Hepatocyte (in vitro differentiated cells): ENCODE results near the gene HOXD11. TPM values are rescaled to one million over a fixed set of nuclear protein-coding genes. Genes with fewer than 3 reads are reported as not detected.
A peak's percentile ranks its signal among the peaks of the same experiment; 100 is the strongest.

Experiments used
- DNase-seq: peaks from one replicate; pipeline ENCODE4 v3.0.0-alpha.2; 2016; ENCODE audit warnings: low spot score
- H2AFZ ChIP-seq: fragments of 200-600 bp; sonication (generic); 2 replicates; pipeline ENCODE4 v1.6.0; 2016; ENCODE audit warnings: antibody characterized with exemption, mild to moderate bottlenecking
- H3K27ac ChIP-seq: fragments of 200-600 bp; sonication (generic); 2 replicates; pipeline ENCODE4 v1.5.1; 2016; ENCODE audit warnings: mild to moderate bottlenecking
- H3K27me3 ChIP-seq: fragments of 200-600 bp; sonication (generic); 2 replicates; pipeline ENCODE4 v1.6.1; 2016
- H3K36me3 ChIP-seq: fragments of 200-600 bp; sonication (generic); replicated peaks from 2 replicates; pipeline ENCODE4 v1.5.1; 2016; ENCODE audit warnings: low read depth; ENCODE audit not compliant: insufficient read depth
- H3K4me1 ChIP-seq: fragments of 200-600 bp; sonication (generic); 2 replicates; pipeline ENCODE4 v1.5.1; 2016; ENCODE audit warnings: mild to moderate bottlenecking, moderate library complexity; ENCODE audit not compliant: insufficient read depth
- H3K4me2 ChIP-seq: fragments of 200-600 bp; sonication (generic); 2 replicates; pipeline ENCODE4 v1.6.0; 2016
- H3K4me3 ChIP-seq: fragments of 200-600 bp; sonication (generic); 2 replicates; pipeline ENCODE4 v1.5.1; 2016; ENCODE audit warnings: mild to moderate bottlenecking
- H3K79me2 ChIP-seq: fragments of 200-600 bp; sonication (generic); 2 replicates; pipeline ENCODE4 v1.6.0; 2017; ENCODE audit warnings: mild to moderate bottlenecking
- H3K9me2 ChIP-seq: fragments of 200-600 bp; sonication (generic); replicated peaks from 2 replicates; pipeline ENCODE4 v1.6.0; 2017; ENCODE audit warnings: mild to moderate bottlenecking; ENCODE audit not compliant: insufficient read depth
- H3K9me3 ChIP-seq: fragments of 200-600 bp; sonication (generic); 2 replicates; pipeline ENCODE4 v1.5.1; 2016; ENCODE audit warnings: low read depth, mild to moderate bottlenecking
- H4K20me1 ChIP-seq: fragments of 200-600 bp; sonication (generic); 2 replicates; pipeline ENCODE4 v1.6.0; 2016; ENCODE audit warnings: mild to moderate bottlenecking; ENCODE audit not compliant: insufficient read depth, poor library complexity, severe bottlenecking
- EZH2 ChIP-seq: fragments of 200-600 bp; sonication (generic); IDR thresholded peaks from 2 replicates; pipeline ENCODE4 v1.6.1; 2016; ENCODE audit warnings: antibody characterized with exemption, mild to moderate bottlenecking, borderline replicate concordance
- EZH2phosphoT487 ChIP-seq: fragments of 200-600 bp; sonication (generic); IDR thresholded peaks from one replicate; pipeline ENCODE4 v1.6.1; 2018; ENCODE audit warnings: antibody characterized with exemption, mild to moderate bottlenecking, low read depth, moderate library complexity; ENCODE audit not compliant: unreplicated experiment, severe bottlenecking
- WGBS: methylation state at CpG from one replicate; pipeline ENCODE4 v1.1.6; 2016; ENCODE audit warnings: low lambda C conversion rate; ENCODE audit errors: missing lambda C conversion rate; 5-methylcytosine and 5-hydroxymethylcytosine counted together
- microRNA counts: library from miRNA; unstranded; fragments of <30 nt; microRNA quantifications from one replicate; lab custom pipeline; 2017
- microRNA-seq: library from miRNA; unstranded; fragments of <30 nt; microRNA quantifications from one replicate; pipeline ENCODE4, GENCODE V29; 2017
- polyA plus RNA-seq: library from polyadenylated mRNA; unstranded; fragments of >200 nt; fragmentation: Nextera tagmentation; extraction: Ambion mirVana; gene quantifications from 2 replicates; pipeline ENCODE4 v1.2.1, GENCODE V29; 2016
- small RNA-seq: library from RNA; depleted of rRNA; stranded (forward); fragments of <200 nt; gene quantifications from one replicate; pipeline ENCODE3, GENCODE V24; 2014
- total RNA-seq: library from RNA; depleted of rRNA; stranded (reverse); fragments of >200 nt; gene quantifications from 2 replicates; pipeline ENCODE4 v1.2.3, GENCODE V29; 2014
- TF ChIP-seq, protein P1 (sequence below): fragments of 200-600 bp; sonication (generic); IDR thresholded peaks from 2 replicates; pipeline ENCODE4 v1.5.1; 2016; ENCODE audit warnings: antibody characterized with exemption, mild to moderate bottlenecking; ENCODE audit not compliant: poor library complexity

The HOXD11 gene
- total and polyA plus RNA-seq, 2 experiments from 2014 or later: 6.3 to 9.9 TPM

DNA sequence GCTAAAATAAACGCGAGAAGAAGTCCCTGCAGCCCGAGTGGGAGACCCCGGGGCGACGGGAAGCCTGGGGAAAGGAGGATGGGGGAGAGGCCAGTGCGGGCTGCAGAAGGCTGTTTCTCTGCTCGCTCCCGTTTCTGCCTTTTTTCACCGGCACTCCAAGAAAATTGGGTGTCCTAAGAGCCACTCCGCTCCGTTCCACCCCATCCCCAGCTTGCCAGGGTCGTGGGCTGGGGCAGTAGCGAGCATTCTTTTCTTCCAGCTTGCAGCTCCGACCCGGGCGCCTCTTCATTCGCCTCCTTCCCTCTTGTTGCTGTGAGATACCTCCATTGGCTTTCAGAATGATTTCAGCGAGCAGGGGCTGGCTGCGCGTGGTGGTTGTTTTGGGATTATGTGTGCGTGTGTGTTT lies 51.1 kb downstream of the HOXD11 start:
- Histone ChIP-seq H2AFZ (peak overlapping the region; percentile 35), H3K9me3 (no peaks in the 10 kb centered on the region), H3K27ac (no peak overlapping the region), H3K9me2 (no peaks in the 10 kb centered on the region), H3K36me3 (no peaks in the 10 kb centered on the region), H3K4me2 (peak overlapping the region; percentile 68), H3K4me3 (no peak overlapping the region), H4K20me1 (no peaks in the 10 kb centered on the region), H3K4me1 (peaks cover 23% of the 10 kb centered on the region), H3K27me3 (peaks cover 100% of the 10 kb centered on the region), H3K79me2 (no peaks in the 10 kb centered on the region)
- WGBS: 2% methylated on average over 22 of the region's 22 CpGs
- DNase-seq: no peak
- TF ChIP-seq EZH2phosphoT487: peak; percentile 92
- TF ChIP-seq, protein P1, sequence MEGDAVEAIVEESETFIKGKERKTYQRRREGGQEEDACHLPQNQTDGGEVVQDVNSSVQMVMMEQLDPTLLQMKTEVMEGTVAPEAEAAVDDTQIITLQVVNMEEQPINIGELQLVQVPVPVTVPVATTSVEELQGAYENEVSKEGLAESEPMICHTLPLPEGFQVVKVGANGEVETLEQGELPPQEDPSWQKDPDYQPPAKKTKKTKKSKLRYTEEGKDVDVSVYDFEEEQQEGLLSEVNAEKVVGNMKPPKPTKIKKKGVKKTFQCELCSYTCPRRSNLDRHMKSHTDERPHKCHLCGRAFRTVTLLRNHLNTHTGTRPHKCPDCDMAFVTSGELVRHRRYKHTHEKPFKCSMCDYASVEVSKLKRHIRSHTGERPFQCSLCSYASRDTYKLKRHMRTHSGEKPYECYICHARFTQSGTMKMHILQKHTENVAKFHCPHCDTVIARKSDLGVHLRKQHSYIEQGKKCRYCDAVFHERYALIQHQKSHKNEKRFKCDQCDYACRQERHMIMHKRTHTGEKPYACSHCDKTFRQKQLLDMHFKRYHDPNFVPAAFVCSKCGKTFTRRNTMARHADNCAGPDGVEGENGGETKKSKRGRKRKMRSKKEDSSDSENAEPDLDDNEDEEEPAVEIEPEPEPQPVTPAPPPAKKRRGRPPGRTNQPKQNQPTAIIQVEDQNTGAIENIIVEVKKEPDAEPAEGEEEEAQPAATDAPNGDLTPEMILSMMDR: no peak
- TF ChIP-seq EZH2: no peak

DNA sequence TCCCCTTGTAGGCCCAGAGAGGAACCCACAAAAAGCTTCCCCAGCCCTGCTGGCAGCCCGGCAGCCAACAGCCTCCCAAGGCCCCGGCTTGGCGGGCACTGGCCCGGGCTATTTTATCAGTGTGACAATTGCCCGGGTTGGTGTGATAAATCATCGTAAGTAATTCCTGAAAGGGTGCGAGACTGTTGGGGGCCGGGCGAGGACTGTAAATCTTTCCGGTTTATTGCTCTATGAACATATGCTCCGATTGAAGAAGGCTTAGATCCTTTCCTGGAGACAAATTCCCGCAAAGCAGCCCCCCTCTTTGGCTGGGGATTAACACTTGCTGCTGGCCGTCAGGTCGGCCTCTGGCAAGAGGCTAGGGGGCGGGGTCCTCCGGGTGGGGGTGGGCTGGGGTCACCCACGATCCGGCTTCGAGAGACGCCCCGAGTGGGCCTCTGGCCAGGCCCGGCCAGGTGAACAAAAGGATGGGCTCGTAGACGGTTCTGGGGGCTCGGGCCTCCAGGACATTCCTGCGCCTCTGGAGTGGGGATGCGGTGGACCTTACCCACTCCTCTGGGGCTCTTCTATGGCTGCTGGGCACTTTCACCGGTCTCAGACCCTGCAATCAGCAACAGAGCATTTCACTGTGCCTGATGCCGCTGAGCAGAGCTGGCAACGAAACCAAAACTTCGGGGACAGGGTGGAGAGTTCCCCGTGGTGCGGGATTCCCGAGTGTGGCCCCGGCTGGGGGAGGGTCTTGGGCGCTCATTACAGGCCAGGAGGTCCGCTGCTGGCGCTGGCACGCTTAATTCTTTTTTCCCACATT lies 52.0 kb downstream of the HOXD11 start:
- Histone ChIP-seq H3K27ac (no peak overlapping the region), H3K4me1 (peaks cover 23% of the 10 kb centered on the region), H2AFZ (no peak overlapping the region), H3K4me3 (no peak overlapping the region), H3K79me2 (no peaks in the 10 kb centered on the region), H3K27me3 (peaks cover 100% of the 10 kb centered on the region), H3K4me2 (peak overlapping the region; percentile 69), H3K9me2 (no peaks in the 10 kb centered on the region), H3K36me3 (no peaks in the 10 kb centered on the region), H3K9me3 (no peaks in the 10 kb centered on the region), H4K20me1 (no peaks in the 10 kb centered on the region)
- DNase-seq: no peak
- WGBS: 5% methylated on average over 33 of the region's 39 CpGs
- TF ChIP-seq EZH2phosphoT487 (no peak), EZH2 (peak; percentile 92)
- TF ChIP-seq, protein P1: no peak

MicroRNA genes within 50 kb of the gene (microRNA counts, 767-probe panel; counts per million panel counts)
- not detected for microRNA hsa-miR-10b-5p (lab: Ali Mortazavi, UCI)

Small RNAs within 50 kb of the gene (microRNA-seq; reads per million reads assigned to microRNA genes)
- 2,080 reads per million, percentile 84 among the genes with 10 or more reads in this experiment for gene MIR10B

Small RNAs within 50 kb of the gene (small RNA-seq; reads per million reads assigned to genes)
- 9,548 reads per million, percentile 100 among the genes with 10 or more reads in this experiment for gene MIR10B

Other genes with a start within 250 kb of the HOXD11 start
- gene LNPK, start 105.0 kb upstream of the HOXD11 start, total RNA-seq: 48.5 and 49.2 TPM in 2 replicates
- gene LNPK, start 105.0 kb upstream of the HOXD11 start, polyA plus RNA-seq: 11.7 and 15.4 TPM in 2 replicates
- 3.5 and 3.7 TPM in 2 replicates for gene EVX2, start 23.3 kb upstream of the HOXD11 start, total RNA-seq
- 1.3 and 1.7 TPM in 2 replicates for gene EVX2, start 23.3 kb upstream of the HOXD11 start, polyA plus RNA-seq
- gene HOXD13, start 14.6 kb upstream of the HOXD11 start, total RNA-seq: 33.9 and 37.2 TPM in 2 replicates
- gene HOXD13, start 14.6 kb upstream of the HOXD11 start, polyA plus RNA-seq: 19.3 and 24.7 TPM in 2 replicates
- gene HOXD12, start 7.5 kb upstream of the HOXD11 start, total RNA-seq: 17.9 and 29.0 TPM in 2 replicates
- 3.1 and 3.3 TPM in 2 replicates for gene HOXD12, start 7.5 kb upstream of the HOXD11 start, polyA plus RNA-seq
- 8.5 and 11.7 TPM in 2 replicates for gene HOXD10, start 9.5 kb downstream of the HOXD11 start, total RNA-seq
- gene HOXD10, start 9.5 kb downstream of the HOXD11 start, polyA plus RNA-seq: 5.1 and 9.9 TPM in 2 replicates
- 2.4 and 2.9 TPM in 2 replicates for gene HOXD9, start 15.4 kb downstream of the HOXD11 start, total RNA-seq
- gene HOXD9, start 15.4 kb downstream of the HOXD11 start, polyA plus RNA-seq: 3.0 and 4.7 TPM in 2 replicates
- 1.3 TPM in 2 replicates for gene HOXD8, start 22.4 kb downstream of the HOXD11 start, total RNA-seq
- 0.77 TPM in 1 of 2 replicates, not detected in the other for gene HOXD8, start 22.4 kb downstream of the HOXD11 start, polyA plus RNA-seq
- 0.40 and 0.70 TPM in 2 replicates for gene HOXD4, start 44.3 kb downstream of the HOXD11 start, total RNA-seq
- gene HOXD4, start 44.3 kb downstream of the HOXD11 start, polyA plus RNA-seq: 0.13 TPM in 1 of 2 replicates, not detected in the other
- 0.13 and 0.20 TPM in 2 replicates for gene HOXD3, start 50.0 kb downstream of the HOXD11 start, total RNA-seq
- gene HOXD3, start 50.0 kb downstream of the HOXD11 start, polyA plus RNA-seq: 0.41 TPM in 1 of 2 replicates, not detected in the other
- gene HOXD1, start 81.4 kb downstream of the HOXD11 start, total RNA-seq: not detected in 2 replicates
- gene HOXD1, start 81.4 kb downstream of the HOXD11 start, polyA plus RNA-seq: not detected in 2 replicates
- gene MTX2, start 162.2 kb downstream of the HOXD11 start, total RNA-seq: 38.6 and 42.5 TPM in 2 replicates
- 54.8 and 61.5 TPM in 2 replicates for gene MTX2, start 162.2 kb downstream of the HOXD11 start, polyA plus RNA-seq